ENCODE measurements around the gene C20orf141.
"Not testable (repeated sequence)": the region's sequence is repeated elsewhere in the genome, so short reads cannot be mapped to it uniquely, and the experiment has no call there.

Gene C20orf141

DNA sequence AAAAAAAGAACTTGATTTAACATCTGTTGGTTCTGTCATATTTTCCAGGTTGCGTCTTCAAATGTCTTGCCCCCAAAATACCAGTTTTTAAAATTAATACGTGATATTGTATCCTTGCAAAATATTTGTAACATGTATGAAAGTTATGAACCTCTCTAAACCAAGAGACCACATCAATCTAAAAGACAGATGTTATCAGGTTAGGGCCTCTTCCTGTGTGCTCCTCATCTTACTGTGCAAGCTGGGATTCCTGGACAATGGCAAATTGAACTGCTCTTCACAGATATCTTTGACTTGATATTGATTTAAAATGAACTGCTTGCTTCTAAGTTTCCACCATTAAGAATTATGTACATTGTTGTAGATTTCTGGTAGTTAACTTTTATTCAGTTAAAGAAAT is 11.0 kb downstream of the C20orf141 start:
- H3K36me3 ChIP-seq (ENCODE audit: insufficient read depth, low read length) = no peaks in the 10 kb centered on the region
- peak; percentile 67 for ATAC-seq (ENCODE audit: insufficient read depth, low read depth)

DNA sequence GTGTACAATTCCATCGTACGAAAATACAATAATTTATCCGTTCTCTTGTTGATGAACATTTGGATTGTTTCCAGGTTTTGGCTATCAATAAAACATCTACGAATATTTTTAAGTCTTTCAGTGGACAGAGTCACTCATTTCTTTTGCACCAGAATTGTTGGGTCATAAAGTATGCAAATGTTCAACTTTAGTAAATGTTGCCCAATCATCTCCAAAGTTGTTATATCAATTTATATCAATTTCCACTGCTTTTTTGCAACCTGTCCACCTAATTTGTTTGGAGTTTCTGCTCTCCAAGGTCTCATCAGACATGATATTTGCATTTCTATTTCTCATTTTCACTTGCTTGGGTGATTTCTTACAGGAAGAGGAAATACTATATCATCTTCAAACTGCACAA is 11.9 kb downstream of the C20orf141 start:
- Histone ChIP-seq H2AFZ (ENCODE audit: low read depth, low read length) (no peak overlapping the region), H3K9me3 (ENCODE audit: insufficient read depth, low read length, severe bottlenecking) (no peaks in the 10 kb centered on the region), H3K9ac (ENCODE audit: low read depth, low read length) (no peak overlapping the region), H3K4me3 (ENCODE audit: low read depth in 1 of 2, low read length in 2 of 2) (no peak overlapping the region), H3K36me3 (ENCODE audit: insufficient read depth, low read length) (no peaks in the 10 kb centered on the region), H3K79me2 (ENCODE audit: insufficient read depth, low read length) (no peaks in the 10 kb centered on the region), H3K4me2 (ENCODE audit: insufficient read depth, low read length) (no peak overlapping the region), H4K20me1 (ENCODE audit: insufficient read depth, low read length) (peaks cover 6% of the 10 kb centered on the region), H3K27me3 (ENCODE audit: insufficient read depth, low read length, poor library complexity) (peaks cover 13% of the 10 kb centered on the region), H3K4me1 (ENCODE audit: insufficient read depth, low read length) (peaks cover 25% of the 10 kb centered on the region), H3K27ac (ENCODE audit: low read length) (no peak overlapping the region)
- ATAC-seq (ENCODE audit: insufficient read depth, low read depth) (no peak), DNase-seq (no peak)
- TF ChIP-seq, protein P1, sequence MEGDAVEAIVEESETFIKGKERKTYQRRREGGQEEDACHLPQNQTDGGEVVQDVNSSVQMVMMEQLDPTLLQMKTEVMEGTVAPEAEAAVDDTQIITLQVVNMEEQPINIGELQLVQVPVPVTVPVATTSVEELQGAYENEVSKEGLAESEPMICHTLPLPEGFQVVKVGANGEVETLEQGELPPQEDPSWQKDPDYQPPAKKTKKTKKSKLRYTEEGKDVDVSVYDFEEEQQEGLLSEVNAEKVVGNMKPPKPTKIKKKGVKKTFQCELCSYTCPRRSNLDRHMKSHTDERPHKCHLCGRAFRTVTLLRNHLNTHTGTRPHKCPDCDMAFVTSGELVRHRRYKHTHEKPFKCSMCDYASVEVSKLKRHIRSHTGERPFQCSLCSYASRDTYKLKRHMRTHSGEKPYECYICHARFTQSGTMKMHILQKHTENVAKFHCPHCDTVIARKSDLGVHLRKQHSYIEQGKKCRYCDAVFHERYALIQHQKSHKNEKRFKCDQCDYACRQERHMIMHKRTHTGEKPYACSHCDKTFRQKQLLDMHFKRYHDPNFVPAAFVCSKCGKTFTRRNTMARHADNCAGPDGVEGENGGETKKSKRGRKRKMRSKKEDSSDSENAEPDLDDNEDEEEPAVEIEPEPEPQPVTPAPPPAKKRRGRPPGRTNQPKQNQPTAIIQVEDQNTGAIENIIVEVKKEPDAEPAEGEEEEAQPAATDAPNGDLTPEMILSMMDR (IDR thresholded peaks at IDR 0.05; ENCODE audit: borderline replicate concordance, extremely low read depth, low read length, poor library complexity, severe bottlenecking) = no peak
- TF ChIP-seq EZH2 (IDR thresholded peaks at IDR 0.05; ENCODE audit: borderline replicate concordance, low read depth, low read length, severe bottlenecking) = no peak

More for the DNA sequence above, 11.0 kb downstream of the C20orf141 start:
- TF ChIP-seq, protein P1 (IDR thresholded peaks at IDR 0.05; ENCODE audit: borderline replicate concordance, extremely low read depth, low read length, poor library complexity, severe bottlenecking) = no peak
- TF ChIP-seq EZH2 (IDR thresholded peaks at IDR 0.05; ENCODE audit: borderline replicate concordance, low read depth, low read length, severe bottlenecking) = no peak
- H3K9ac ChIP-seq (ENCODE audit: low read depth, low read length) = no peak overlapping the region
- H3K27me3 ChIP-seq (ENCODE audit: insufficient read depth, low read length, poor library complexity) = peaks cover 13% of the 10 kb centered on the region
- peak overlapping the region; percentile 8; the same call in 1 of the 2 replicates for H3K4me2 ChIP-seq (ENCODE audit: insufficient read depth, low read length)
- no peaks in the 10 kb centered on the region for H3K9me3 ChIP-seq (ENCODE audit: insufficient read depth, low read length, severe bottlenecking)
- H3K79me2 ChIP-seq (ENCODE audit: insufficient read depth, low read length) = no peaks in the 10 kb centered on the region
- H4K20me1 ChIP-seq (ENCODE audit: insufficient read depth, low read length) = peaks cover 14% of the 10 kb centered on the region
- H3K27ac ChIP-seq (ENCODE audit: low read length) = no peak overlapping the region
- no peak overlapping the region for H3K4me3 ChIP-seq (ENCODE audit: low read depth in 1 of 2, low read length in 2 of 2)
- peaks cover 34% of the 10 kb centered on the region for H3K4me1 ChIP-seq (ENCODE audit: insufficient read depth, low read length)
- no peak overlapping the region for H2AFZ ChIP-seq (ENCODE audit: low read depth, low read length)
- peak; percentile 39 for DNase-seq

DNA sequence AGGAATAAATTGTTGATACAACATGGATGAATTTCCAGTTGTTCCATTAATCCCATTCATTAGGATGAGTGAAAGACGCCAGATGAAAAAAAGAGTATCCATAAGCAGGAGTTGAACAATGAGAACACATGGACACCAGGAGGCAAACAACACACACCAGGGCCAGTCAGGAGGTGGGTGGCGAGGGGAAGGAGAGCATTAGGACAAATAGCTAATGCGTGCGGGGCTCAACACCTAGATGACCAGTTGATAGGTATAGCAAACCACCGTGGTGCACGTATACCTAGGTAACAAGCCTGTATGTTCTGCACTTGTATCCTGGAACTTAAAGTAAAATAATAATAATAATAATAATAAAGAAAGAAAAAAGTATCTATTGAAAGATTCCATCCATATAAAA is 14.6 kb downstream of the C20orf141 start:
- Histone ChIP-seq H3K36me3 (ENCODE audit: insufficient read depth, low read length) (no peaks in the 10 kb centered on the region), H3K79me2 (ENCODE audit: insufficient read depth, low read length) (no peaks in the 10 kb centered on the region), H3K9ac (ENCODE audit: low read depth, low read length) (no peak overlapping the region), H3K4me3 (ENCODE audit: low read depth in 1 of 2, low read length in 2 of 2) (no peak overlapping the region), H2AFZ (ENCODE audit: low read depth, low read length) (no peak overlapping the region), H3K27ac (ENCODE audit: low read length) (no peak overlapping the region), H3K4me1 (ENCODE audit: insufficient read depth, low read length) (peaks cover 18% of the 10 kb centered on the region), H3K9me3 (ENCODE audit: insufficient read depth, low read length, severe bottlenecking) (no peaks in the 10 kb centered on the region), H3K4me2 (ENCODE audit: insufficient read depth, low read length) (no peak overlapping the region), H3K27me3 (ENCODE audit: insufficient read depth, low read length, poor library complexity) (peaks cover 24% of the 10 kb centered on the region), H4K20me1 (ENCODE audit: insufficient read depth, low read length) (peaks cover 4% of the 10 kb centered on the region; the same call in 1 of the 2 replicates)
- peak; percentile 1 for DNase-seq
- no peak for ATAC-seq (ENCODE audit: insufficient read depth, low read depth)
- TF ChIP-seq, protein P1 (IDR thresholded peaks at IDR 0.05; ENCODE audit: borderline replicate concordance, extremely low read depth, low read length, poor library complexity, severe bottlenecking) = no peak
- TF ChIP-seq EZH2 (IDR thresholded peaks at IDR 0.05; ENCODE audit: borderline replicate concordance, low read depth, low read length, severe bottlenecking) = no peak

DNA sequence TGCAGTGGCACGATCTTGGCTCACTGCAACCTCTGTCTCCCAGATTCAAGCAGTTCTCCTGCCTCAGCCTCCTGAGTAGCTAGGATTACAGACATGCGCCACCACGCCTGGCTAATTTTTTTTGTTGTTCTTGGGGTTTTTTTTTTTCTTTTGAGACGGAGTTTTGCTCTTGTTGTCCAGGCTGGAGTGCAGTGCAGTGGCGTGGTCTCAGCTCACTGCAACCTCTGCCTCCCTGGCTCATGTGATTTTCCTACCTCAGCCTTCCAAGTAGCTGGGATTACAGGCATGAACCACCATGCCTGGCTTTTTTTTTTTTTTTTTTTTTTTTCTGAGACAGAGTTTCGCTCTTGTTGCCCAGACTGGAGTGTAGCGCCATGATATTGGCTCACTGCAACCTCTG is 16.4 kb downstream of the C20orf141 start:
- not testable (repeated sequence) for H3K27ac ChIP-seq (ENCODE audit: low read length); H3K9me3 ChIP-seq (ENCODE audit: insufficient read depth, low read length, severe bottlenecking); H3K79me2 ChIP-seq (ENCODE audit: insufficient read depth, low read length); H2AFZ ChIP-seq (ENCODE audit: low read depth, low read length); H3K9ac ChIP-seq (ENCODE audit: low read depth, low read length); H4K20me1 ChIP-seq (ENCODE audit: insufficient read depth, low read length); H3K36me3 ChIP-seq (ENCODE audit: insufficient read depth, low read length); H3K4me2 ChIP-seq (ENCODE audit: insufficient read depth, low read length); H3K4me3 ChIP-seq (ENCODE audit: low read depth in 1 of 2, low read length in 2 of 2); ATAC-seq (ENCODE audit: insufficient read depth, low read depth)
- Histone ChIP-seq H3K27me3 (ENCODE audit: insufficient read depth, low read length, poor library complexity) (peaks cover 25% of the 10 kb centered on the region), H3K4me1 (ENCODE audit: insufficient read depth, low read length) (peaks cover 10% of the 10 kb centered on the region)
- DNase-seq = peak; percentile 0
